HepG2 (cell line): ENCODE results near the gene METTL13. TPM values are rescaled to one million over a fixed set of nuclear protein-coding genes. Genes with fewer than 3 reads are reported as not detected.

ENCODE experiments used
- ATAC-seq: fragments of 200-7000 bp; cut with Tn5 transposase; 3 replicates; pipeline ENCODE4 v1.9.1; 2020; ENCODE audit warnings: mild to moderate bottlenecking, moderate library complexity
- BruUV-seq: library from RNA; stranded (reverse); fragments of 400-500 nt; replicated peaks from 2 replicates; lab custom pipeline; 2021; lab: Mats Ljungman, UMichigan
- CTCF ChIA-PET: fragments of 300-600 bp; formaldehyde crosslinking; extraction: SDS; loops from one replicate; lab custom pipeline; 2021; ENCODE audit warnings: low total read pairs, inconsistent platforms, low intra/inter-chr PET ratio; lab: Yijun Ruan, JAX
- POLR2A ChIA-PET: fragments of 350-600 bp; sonication (Branson Sonifier 250); formaldehyde crosslinking; loops from one replicate; lab custom pipeline; 2020; ENCODE audit warnings: antibody characterized with exemption, inconsistent platforms; lab: Yijun Ruan, JAX
- DNase-seq: peaks from one replicate; pipeline ENCODE4 v3.0.0-alpha.2; 2015; ENCODE audit warnings: low spot score
- FAIRE-seq: peaks from 3 replicates; lab custom pipeline; 2011; peaks lifted over from hg19 to GRCh38; lab: Jason Lieb, UNC
- H2AFZ ChIP-seq: one replicate; pipeline ENCODE4 v1.6.1; 2011; ENCODE audit warnings: low read length, inconsistent platforms
- H3K27ac ChIP-seq: fragments of 300-600 bp; 3 replicates; pipeline ENCODE4 v1.8.0; 2011; ENCODE audit warnings: mixed run types, mild to moderate bottlenecking, mixed read lengths, low read length, inconsistent platforms; ENCODE audit not compliant: insufficient read depth; ENCODE audit errors: extremely low read length
- H3K27me3 ChIP-seq, 2 experiments: fragments of 200-600 bp in 1 of 2; 2 replicates in 1 of 2; 3 replicates in 1 of 2; pipeline versions ENCODE4 v1.6.0 to v1.8.0; 2011; ENCODE audit warnings: low read length in 2 of 2, mild to moderate bottlenecking in 2 of 2, moderate library complexity in 2 of 2, inconsistent platforms in 1 of 2; ENCODE audit not compliant: insufficient read depth in 2 of 2, control insufficient read depth in 1 of 2
- H3K36me3 ChIP-seq, 2 experiments: fragments of 200-600 bp in 1 of 2; replicated peaks in 1 of 2; 2 replicates in 1 of 2; 3 replicates in 1 of 2; pipeline versions ENCODE4 v1.5.1 to v1.8.0; 2011; ENCODE audit warnings: low read length in 2 of 2, inconsistent platforms in 1 of 2; ENCODE audit not compliant: insufficient read depth in 2 of 2, control insufficient read depth in 1 of 2
- H3K4me1 ChIP-seq: 2 replicates; pipeline ENCODE4 v1.5.1; 2012; ENCODE audit warnings: low read length, inconsistent platforms; ENCODE audit not compliant: insufficient read depth
- H3K4me2 ChIP-seq: 2 replicates; pipeline ENCODE4 v1.6.0; 2011; ENCODE audit warnings: low read depth, low read length, inconsistent platforms
- H3K4me3 ChIP-seq, 3 experiments: fragments of 200-600 bp in 1 of 3; sonication (generic), shearing (Covaris generic) in 1 of 3; replicated peaks in 1 of 3; 2 replicates each; pipeline ENCODE4 v1.5.1; 2011 to 2016; ENCODE audit warnings: low read length in 3 of 3, inconsistent platforms in 2 of 3, low read depth in 2 of 3, mild to moderate bottlenecking in 2 of 3, control low read depth in 1 of 3, mixed read lengths in 1 of 3; ENCODE audit not compliant: insufficient read depth in 1 of 3
- H3K79me2 ChIP-seq: one replicate; pipeline ENCODE4 v1.6.1; 2011; ENCODE audit warnings: low read length, inconsistent platforms; ENCODE audit not compliant: insufficient read depth
- H3K9ac ChIP-seq: 2 replicates; pipeline ENCODE4 v1.6.0; 2011; ENCODE audit warnings: mild to moderate bottlenecking, low read depth, low read length, inconsistent platforms; ENCODE audit not compliant: insufficient read depth
- H3K9me3 ChIP-seq: 2 replicates; pipeline ENCODE4 v1.5.1; 2012; ENCODE audit warnings: mild to moderate bottlenecking, low read length
- H4K20me1 ChIP-seq: 2 replicates; pipeline ENCODE4 v1.6.0; 2011; ENCODE audit warnings: inconsistent platforms, mild to moderate bottlenecking, low read length, moderate library complexity; ENCODE audit not compliant: insufficient read depth
- BHLHE40 ChIP-seq: IDR thresholded peaks from 2 replicates; pipeline ENCODE4 v1.6.1; 2011; ENCODE audit warnings: low read length, improper control_type of control experiment
- CENPBD1 ChIP-seq: sonication (generic); formaldehyde crosslinking; IDR thresholded peaks from 2 replicates; pipeline ENCODE4 v1.8.0; 2022; ENCODE audit warnings: missing genetic modification reagents, low read depth, mild to moderate bottlenecking, borderline replicate concordance
- EEA1 ChIP-seq: sonication (generic); formaldehyde crosslinking; IDR thresholded peaks from 2 replicates; pipeline ENCODE4 v1.5.1; 2020; ENCODE audit warnings: mild to moderate bottlenecking, missing genetic modification reagents, borderline replicate concordance
- HINFP ChIP-seq: sonication (generic); formaldehyde crosslinking; IDR thresholded peaks from 2 replicates; pipeline ENCODE4 v1.4.0; 2020; ENCODE audit warnings: low read depth, mild to moderate bottlenecking, missing genetic modification reagents
- KLF9 ChIP-seq: IDR thresholded peaks from 2 replicates; pipeline ENCODE4 v1.6.1; 2016; ENCODE audit warnings: low read depth
- MLXIP ChIP-seq: sonication (generic); formaldehyde crosslinking; IDR thresholded peaks from 2 replicates; pipeline ENCODE4 v1.9.0; 2021; ENCODE audit warnings: missing genetic modification reagents, borderline replicate concordance
- NCOA1 ChIP-seq: sonication (generic); formaldehyde crosslinking; IDR thresholded peaks from 2 replicates; pipeline ENCODE4 v1.9.0; 2021; ENCODE audit warnings: missing genetic modification reagents
- NFATC3 ChIP-seq: sonication (generic); formaldehyde crosslinking; IDR thresholded peaks from 2 replicates; pipeline ENCODE4 v1.5.1; 2020; ENCODE audit warnings: mild to moderate bottlenecking, missing genetic modification reagents
- PLRG1 ChIP-seq: fragments of 450-650 bp; conservative IDR thresholded peaks from 2 replicates; pipeline ENCODE4 v1.6.1; 2016
- THAP11 ChIP-seq: IDR thresholded peaks from 2 replicates; pipeline ENCODE4 v1.6.1; 2016; ENCODE audit warnings: missing biosample characterization, missing genetic modification reagents
- ZBTB25 ChIP-seq: IDR thresholded peaks from 2 replicates; pipeline ENCODE4 v1.6.1; 2018; ENCODE audit warnings: missing genetic modification reagents
- ZNF597 ChIP-seq: sonication (generic); formaldehyde crosslinking; IDR thresholded peaks from 2 replicates; pipeline ENCODE4 v1.5.0; 2020; ENCODE audit warnings: missing genetic modification reagents
- ZNF775 ChIP-seq: sonication (generic); formaldehyde crosslinking; IDR thresholded peaks from 2 replicates; pipeline ENCODE4 v1.4.0; 2020; ENCODE audit warnings: missing genetic modification reagents, mild to moderate bottlenecking, moderate library complexity, borderline replicate concordance
- WGBS: methylation state at CpG from one replicate; pipeline ENCODE4 v1.1.6; 2017; ENCODE audit warnings: low lambda C conversion rate; 5-methylcytosine and 5-hydroxymethylcytosine counted together
- in situ Hi-C: cut with HindIII; loops from 2 replicates; pipeline ENCODE4 v1.10.0; 2017; ENCODE audit warnings: low pct_unique_long_range_greater_than_20kb; ENCODE audit not compliant: extremely low pct_ligation_motif_present
- intact Hi-C: fragments of 100-400 bp; cut with micrococcal nuclease; formaldehyde crosslinking; loops from one replicate; pipeline ENCODE4 v1.10.0; 2022; ENCODE audit not compliant: unreplicated experiment
- polyA plus RNA-seq, 8 experiments: library from polyadenylated mRNA; depleted of rRNA in 3 of 8; stranded (reverse) in 7 of 8; unstranded in 1 of 8; fragments of >200 nt; fragmentation: Illumina TruSeq in 4 of 8; extraction: Trizol in 4 of 8; gene quantifications; 2 replicates each; pipeline versions ENCODE4 v1.2.1 to v1.2.3, GENCODE V29; 2011 to 2016; ENCODE audit warnings: low read depth in 4 of 8, missing spikeins in 1 of 8, mixed read lengths in 1 of 8; ENCODE audit not compliant: insufficient read depth in 1 of 8
- total RNA-seq, 5 experiments: library from RNA; depleted of rRNA; stranded (reverse); fragments of >200 nt; fragmentation: Illumina TruSeq; extraction: Trizol; gene quantifications; 2 replicates each; pipeline ENCODE4 v1.2.3, GENCODE V29; 2016; ENCODE audit warnings: low read depth in 1 of 5

METTL13 gene
- total and polyA plus RNA-seq, 2 of the 13 experiments (the other 11 are each of a cell fraction or from before 2014, with no cell fraction given): 18.6 to 22.8 TPM

- BruUV-seq: no TSS peak
- Histone ChIP-seq H3K36me3 (peaks cover 12 to 53% of the 10 kb centered on the region in 2 experiments), H3K4me3 (no peak overlapping the region), H3K9me3 (no peaks in the 10 kb centered on the region), H4K20me1 (no peaks in the 10 kb centered on the region), H3K4me2 (no peak overlapping the region), H3K4me1 (no peaks in the 10 kb centered on the region), H3K79me2 (no peaks in the 10 kb centered on the region), H3K27me3 (no peaks in the 10 kb centered on the region), H2AFZ (no peak overlapping the region), H3K27ac (no peak overlapping the region), H3K9ac (no peak overlapping the region)
- intact Hi-C loops: loop anchor here (5.0 kb wide), 1 partner anchor 1269 kb away; no protein-coding TSS in a partner anchor
- ATAC-seq (no peak), DNase-seq (no peak), FAIRE-seq (no peak)
- POLR2A ChIA-PET: no interaction called here
- no peak for TF ChIP-seq PLRG1
- TF ChIP-seq CENPBD1: no peak
- TF ChIP-seq ZNF597 (CRISPR knock-in tag): no peak
- no peak for TF ChIP-seq ZNF775 (CRISPR knock-in tag)
- TF ChIP-seq ZBTB25: no peak
- no peak for TF ChIP-seq EEA1 (CRISPR knock-in tag)
- TF ChIP-seq THAP11 (CRISPR knock-in tag): no peak
- no peak for TF ChIP-seq HINFP (CRISPR knock-in tag)
- no peak for TF ChIP-seq NCOA1 (CRISPR knock-in tag)
- no peak for TF ChIP-seq MLXIP (CRISPR knock-in tag)
- TF ChIP-seq NFATC3 (CRISPR knock-in tag): no peak
- TF ChIP-seq KLF9 (CRISPR knock-in tag): no peak
- TF ChIP-seq BHLHE40: no peak
- CTCF ChIA-PET: no interaction called here
- 95% methylated on average over 5 of the region's 5 CpGs for WGBS
- in situ Hi-C loops: no loop called here
Observed at GRCh38 chr1:171796592-171796991, 15.1 kb downstream of the METTL13 start.
